ENCODE data around the gene THPO. TPM values are rescaled to one million over a fixed set of nuclear protein-coding genes. Genes with fewer than 3 reads are reported as not detected.
A peak's percentile ranks its signal among the peaks of the same experiment; 100 is the strongest.

THPO gene
- total and polyA plus RNA-seq, 4 donors: 0.17 to 0.31 (median 0.20) TPM

GRCh38 chr3:184368586-184369183, 9.3 kb downstream of the THPO start:
- TF ChIP-seq CTCF (IDR thresholded peaks at IDR 0.05; ENCODE audit: control extremely low read depth, extremely low read depth): no peak
- peaks cover 10 to 30% (median 15%) of the 10 kb centered on the region in 4 donors for H3K36me3 ChIP-seq (ENCODE audit: control insufficient read depth in 4 of 4, insufficient read depth in 4 of 4, low read length in 4 of 4)
- 62 to 84% methylated on average over 3 of the region's 3 CpGs for WGBS, 2 donors
- H3K4me1 ChIP-seq (ENCODE audit: control insufficient read depth in 5 of 5, insufficient read depth in 5 of 5, low read length in 5 of 5): peaks cover 0 to 21% (median 7%) of the 10 kb centered on the region in 5 donors
- H3K9me3 ChIP-seq (ENCODE audit: control insufficient read depth in 4 of 4, insufficient read depth in 3 of 4, low read length in 3 of 4): no peaks in the 10 kb centered on the region
- H3K27me3 ChIP-seq (ENCODE audit: control insufficient read depth in 3 of 3, insufficient read depth in 3 of 3, low read length in 2 of 3): no peaks in the 10 kb centered on the region
- no peak overlapping the region for H3K9ac ChIP-seq (ENCODE audit: insufficient read depth in 1 of 2, low read length in 2 of 2)
- peak in 1 of 3 donors; percentile 49 for DNase-seq
- no peak overlapping the region for H3K4me3 ChIP-seq
- no peak overlapping the region for H3K27ac ChIP-seq (ENCODE audit: low read depth in 1 of 2, low read length in 1 of 2)
- ATAC-seq (ENCODE audit: insufficient read depth, low FRiP score): no peak

GRCh38 chr3:184368116-184368515, 9.9 kb downstream of the THPO start:
- H3K9me3 ChIP-seq (ENCODE audit: control insufficient read depth in 4 of 4, insufficient read depth in 3 of 4, low read length in 3 of 4): no peaks in the 10 kb centered on the region
- H3K27me3 ChIP-seq (ENCODE audit: control insufficient read depth in 3 of 3, insufficient read depth in 3 of 3, low read length in 2 of 3): no peaks in the 10 kb centered on the region
- no peak overlapping the region for H3K9ac ChIP-seq (ENCODE audit: insufficient read depth in 1 of 2, low read length in 2 of 2)
- DNase-seq (no peak), ATAC-seq (ENCODE audit: insufficient read depth, low FRiP score) (no peak)
- no peak overlapping the region for H3K27ac ChIP-seq (ENCODE audit: low read depth in 1 of 2, low read length in 1 of 2)
- WGBS, 2 donors: 89 to 96% methylated on average over 9 of the region's 9 CpGs
- H3K4me3 ChIP-seq: no peak overlapping the region
- peaks cover 10 to 30% (median 15%) of the 10 kb centered on the region in 4 donors for H3K36me3 ChIP-seq (ENCODE audit: control insufficient read depth in 4 of 4, insufficient read depth in 4 of 4, low read length in 4 of 4)
- H3K4me1 ChIP-seq (ENCODE audit: control insufficient read depth in 5 of 5, insufficient read depth in 5 of 5, low read length in 5 of 5): peaks cover 0 to 24% (median 7%) of the 10 kb centered on the region in 5 donors
- no peak for TF ChIP-seq CTCF (IDR thresholded peaks at IDR 0.05; ENCODE audit: control extremely low read depth, extremely low read depth)

GRCh38 chr3:184366619-184367289, 11.3 kb downstream of the THPO start:
- H3K36me3 ChIP-seq (ENCODE audit: control insufficient read depth in 4 of 4, insufficient read depth in 4 of 4, low read length in 4 of 4): peaks cover 10 to 30% (median 15%) of the 10 kb centered on the region in 4 donors
- DNase-seq (no peak), ATAC-seq (ENCODE audit: insufficient read depth, low FRiP score) (no peak)
- no peaks in the 10 kb centered on the region for H3K9me3 ChIP-seq (ENCODE audit: control insufficient read depth in 4 of 4, insufficient read depth in 3 of 4, low read length in 3 of 4)
- H3K9ac ChIP-seq (ENCODE audit: insufficient read depth in 1 of 2, low read length in 2 of 2): no peak overlapping the region
- TF ChIP-seq CTCF (IDR thresholded peaks at IDR 0.05; ENCODE audit: control extremely low read depth, extremely low read depth): no peak
- H3K4me3 ChIP-seq: no peak overlapping the region
- WGBS, 2 donors: 72 to 82% methylated on average over 5 of the region's 5 CpGs
- H3K27ac ChIP-seq (ENCODE audit: low read depth in 1 of 2, low read length in 1 of 2): no peak overlapping the region
- no peaks in the 10 kb centered on the region for H3K27me3 ChIP-seq (ENCODE audit: control insufficient read depth in 3 of 3, insufficient read depth in 3 of 3, low read length in 2 of 3)
- H3K4me1 ChIP-seq (ENCODE audit: control insufficient read depth in 5 of 5, insufficient read depth in 5 of 5, low read length in 5 of 5): peaks cover 0 to 24% (median 7%) of the 10 kb centered on the region in 5 donors
